KMS-11 (cell line): ENCODE measurements around the gene NAALADL1.

Experiments
- H2AFZ ChIP-seq: fragments of 200-600 bp; sonication (generic); 2 replicates; pipeline ENCODE4 v1.6.1; 2016; ENCODE audit warnings: antibody characterized with exemption, mixed run types, low read depth
- H3K27ac ChIP-seq: fragments of 200-600 bp; sonication (generic); 2 replicates; pipeline ENCODE4 v1.6.1; 2016; ENCODE audit warnings: mild to moderate bottlenecking, mixed run types
- H3K27me3 ChIP-seq: fragments of 200-600 bp; sonication (generic); 2 replicates; pipeline ENCODE4 v1.6.1; 2017; ENCODE audit warnings: mild to moderate bottlenecking, low read depth, mixed run types, moderate library complexity; ENCODE audit not compliant: insufficient read depth
- H3K36me3 ChIP-seq: fragments of 200-600 bp; sonication (generic); 2 replicates; pipeline ENCODE4 v1.6.1; 2017; ENCODE audit warnings: mild to moderate bottlenecking, mixed run types; ENCODE audit not compliant: insufficient read depth
- H3K4me1 ChIP-seq: fragments of 200-600 bp; sonication (generic); 2 replicates; pipeline ENCODE4 v1.6.1; 2016; ENCODE audit warnings: mild to moderate bottlenecking, low read depth, mixed run types; ENCODE audit not compliant: poor library complexity, severe bottlenecking
- H3K4me2 ChIP-seq: fragments of 200-600 bp; sonication (generic); 2 replicates; pipeline ENCODE4 v1.7.0; 2016; ENCODE audit warnings: mild to moderate bottlenecking, mixed run types
- H3K4me3 ChIP-seq: fragments of 200-600 bp; sonication (generic); IDR thresholded peaks from 2 replicates; pipeline ENCODE4 v1.6.1; 2017; ENCODE audit warnings: low read depth, low read length, mixed read lengths; ENCODE audit not compliant: insufficient read depth
- H3K79me2 ChIP-seq: fragments of 200-600 bp; sonication (generic); 2 replicates; pipeline ENCODE4 v1.6.1; 2016; ENCODE audit warnings: low read depth, mixed run types; ENCODE audit not compliant: insufficient read depth
- H3K9ac ChIP-seq: fragments of 200-600 bp; sonication (generic); 2 replicates; pipeline ENCODE4 v1.6.1; 2016; ENCODE audit warnings: mild to moderate bottlenecking, mixed run types
- H4K20me1 ChIP-seq: fragments of 200-600 bp; sonication (generic); 2 replicates; pipeline ENCODE4 v1.6.1; 2016; ENCODE audit warnings: mild to moderate bottlenecking, mixed run types; ENCODE audit not compliant: insufficient read depth
- TF ChIP-seq, protein P1 (sequence below): fragments of 200-600 bp; sonication (generic); conservative IDR thresholded peaks from 2 replicates; pipeline ENCODE4 v1.6.1; 2017; ENCODE audit warnings: low read depth, mild to moderate bottlenecking, antibody characterized with exemption, low read length, moderate library complexity, mixed read lengths

Gene NAALADL1

DNA sequence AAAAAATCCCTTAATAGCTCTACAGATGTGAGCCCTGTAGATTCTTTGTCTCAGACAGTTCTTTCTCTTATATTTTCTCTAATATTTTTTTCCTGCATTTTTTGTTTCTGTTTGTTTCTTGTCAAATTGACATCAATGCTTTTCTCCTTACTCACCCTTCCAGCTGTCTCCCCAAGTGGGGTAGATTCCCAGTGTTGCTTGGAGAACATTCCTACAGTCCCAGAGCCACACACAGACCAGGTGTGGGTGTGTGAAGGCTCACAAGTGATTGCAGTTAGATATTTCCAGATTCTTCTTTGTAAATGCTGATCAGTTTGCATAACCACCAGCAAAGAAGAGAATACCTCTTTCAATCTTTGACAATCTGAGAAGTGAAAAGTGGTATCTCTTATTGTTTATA is 45.1 kb upstream of the NAALADL1 start:
- Histone ChIP-seq H3K36me3 (no peaks in the 10 kb centered on the region), H4K20me1 (no peaks in the 10 kb centered on the region), H2AFZ (no peak overlapping the region), H3K4me2 (no peak overlapping the region), H3K27me3 (no peaks in the 10 kb centered on the region), H3K9ac (no peak overlapping the region), H3K27ac (no peak overlapping the region), H3K79me2 (peaks cover 16% of the 10 kb centered on the region; the same call in 1 of the 2 replicates), H3K4me3 (no peak overlapping the region), H3K4me1 (peaks cover 18% of the 10 kb centered on the region)
- TF ChIP-seq, protein P1, sequence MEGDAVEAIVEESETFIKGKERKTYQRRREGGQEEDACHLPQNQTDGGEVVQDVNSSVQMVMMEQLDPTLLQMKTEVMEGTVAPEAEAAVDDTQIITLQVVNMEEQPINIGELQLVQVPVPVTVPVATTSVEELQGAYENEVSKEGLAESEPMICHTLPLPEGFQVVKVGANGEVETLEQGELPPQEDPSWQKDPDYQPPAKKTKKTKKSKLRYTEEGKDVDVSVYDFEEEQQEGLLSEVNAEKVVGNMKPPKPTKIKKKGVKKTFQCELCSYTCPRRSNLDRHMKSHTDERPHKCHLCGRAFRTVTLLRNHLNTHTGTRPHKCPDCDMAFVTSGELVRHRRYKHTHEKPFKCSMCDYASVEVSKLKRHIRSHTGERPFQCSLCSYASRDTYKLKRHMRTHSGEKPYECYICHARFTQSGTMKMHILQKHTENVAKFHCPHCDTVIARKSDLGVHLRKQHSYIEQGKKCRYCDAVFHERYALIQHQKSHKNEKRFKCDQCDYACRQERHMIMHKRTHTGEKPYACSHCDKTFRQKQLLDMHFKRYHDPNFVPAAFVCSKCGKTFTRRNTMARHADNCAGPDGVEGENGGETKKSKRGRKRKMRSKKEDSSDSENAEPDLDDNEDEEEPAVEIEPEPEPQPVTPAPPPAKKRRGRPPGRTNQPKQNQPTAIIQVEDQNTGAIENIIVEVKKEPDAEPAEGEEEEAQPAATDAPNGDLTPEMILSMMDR = no peak

DNA sequence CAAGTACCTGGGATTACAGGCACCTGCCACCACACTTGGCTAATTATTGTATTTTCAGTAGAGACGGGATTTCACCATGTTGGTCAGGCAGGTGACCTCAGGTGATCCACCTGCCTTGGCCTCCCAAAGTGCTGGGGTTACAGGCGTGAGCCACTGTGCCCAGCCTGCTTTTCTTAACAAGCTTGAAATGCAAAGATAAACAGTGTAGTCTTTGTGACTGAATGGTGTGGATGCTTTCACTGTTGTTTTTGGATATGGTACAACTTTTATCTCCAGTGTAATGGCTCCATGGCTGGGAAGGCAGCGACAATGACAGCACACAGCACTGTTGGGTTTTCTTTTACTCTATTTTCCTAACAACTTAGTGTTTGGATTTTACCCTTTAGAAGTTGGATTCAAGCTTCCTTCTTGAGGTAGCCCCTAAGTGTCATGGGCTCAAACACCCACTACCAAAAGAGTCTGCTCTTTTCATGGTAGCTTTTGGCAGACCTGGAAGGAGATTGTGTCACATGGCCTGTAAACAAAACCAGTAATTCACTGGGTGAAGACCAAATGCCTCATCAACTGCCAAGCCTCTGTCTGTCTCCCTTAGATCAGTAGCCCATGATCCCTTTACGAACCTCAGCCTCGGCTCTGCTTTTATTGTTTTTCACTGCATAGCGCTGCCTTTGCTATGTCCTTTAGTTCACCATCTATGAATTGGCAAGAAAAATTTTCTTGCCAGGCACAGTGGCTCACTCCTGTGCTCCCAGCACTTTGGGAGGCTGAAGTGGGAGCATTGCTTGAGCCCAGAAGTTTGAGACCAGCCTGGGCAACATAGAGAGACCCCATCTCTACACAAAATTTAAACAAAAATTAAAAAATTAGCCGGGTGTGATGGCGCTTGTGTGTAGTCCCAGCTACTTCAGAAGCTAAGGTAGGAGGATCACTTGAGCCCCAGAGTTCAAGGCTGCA is 44.1 kb upstream of the NAALADL1 start:
- Histone ChIP-seq H3K79me2 (peaks cover 24% of the 10 kb centered on the region; the same call in 1 of the 2 replicates), H4K20me1 (no peaks in the 10 kb centered on the region), H3K4me3 (no peak overlapping the region), H3K27me3 (no peaks in the 10 kb centered on the region), H3K36me3 (no peaks in the 10 kb centered on the region), H3K27ac (no peak overlapping the region), H3K9ac (no peak overlapping the region), H2AFZ (no peak overlapping the region), H3K4me2 (no peak overlapping the region), H3K4me1 (peaks cover 27% of the 10 kb centered on the region)
- TF ChIP-seq, protein P1 = no peak

DNA sequence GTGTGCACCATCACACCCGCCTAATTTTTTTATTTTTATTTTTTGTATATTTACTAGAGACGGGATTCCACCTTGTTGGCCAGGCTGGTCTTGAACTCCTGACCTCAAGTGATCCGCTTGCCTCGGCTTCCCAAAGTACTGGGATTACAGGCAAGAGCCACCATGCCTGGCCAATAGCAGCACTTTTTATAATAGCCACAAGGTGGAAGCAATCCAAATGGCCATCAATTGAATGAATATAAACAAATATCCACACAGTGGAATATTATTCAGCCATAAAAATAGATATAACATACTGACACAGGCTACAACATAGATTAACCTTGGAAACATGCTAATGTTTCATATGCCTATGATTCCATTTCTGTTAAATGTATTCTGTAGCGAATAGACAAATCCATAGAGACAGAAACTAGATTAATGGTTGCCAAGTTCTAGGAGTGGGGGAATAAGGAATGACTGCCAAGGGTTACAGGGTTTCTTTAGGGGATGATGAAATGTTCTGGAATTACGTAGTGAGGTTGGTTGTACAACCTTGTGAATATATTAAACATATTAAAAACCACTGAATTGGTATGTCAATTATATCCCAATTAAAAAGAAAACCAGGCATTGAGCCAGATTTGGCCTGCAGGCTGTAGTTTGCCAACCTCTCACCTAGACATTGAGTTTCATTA is 42.5 kb upstream of the NAALADL1 start:
- Histone ChIP-seq H4K20me1 (no peaks in the 10 kb centered on the region), H3K27me3 (no peaks in the 10 kb centered on the region), H3K9ac (no peak overlapping the region), H3K4me3 (no peak overlapping the region), H3K4me1 (peaks cover 35% of the 10 kb centered on the region), H3K27ac (no peak overlapping the region), H3K36me3 (no peaks in the 10 kb centered on the region), H3K4me2 (no peak overlapping the region), H2AFZ (no peak overlapping the region), H3K79me2 (peaks cover 31% of the 10 kb centered on the region; the same call in 1 of the 2 replicates)
- TF ChIP-seq, protein P1 = peak; percentile 35; the same call in 1 of the 2 replicates

DNA sequence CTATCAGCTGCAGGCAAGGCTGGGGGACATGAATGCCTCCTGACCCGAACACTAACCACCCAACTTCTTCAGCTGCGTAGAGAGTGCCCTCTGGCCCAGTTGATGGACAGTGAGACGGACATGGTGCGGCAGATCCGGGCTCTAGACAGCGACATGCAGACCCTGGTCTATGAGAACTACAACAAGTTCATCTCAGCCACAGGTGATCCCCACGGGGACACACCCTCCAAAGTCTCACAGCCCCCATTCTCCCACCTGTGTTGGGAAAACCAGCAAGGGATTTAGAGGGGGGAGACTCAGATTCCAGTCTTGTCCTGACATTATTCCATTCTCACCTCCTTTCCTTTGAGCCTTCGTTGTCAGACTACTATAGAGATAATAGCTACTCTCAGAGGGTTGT is 38.6 kb upstream of the NAALADL1 start:
- H3K9ac ChIP-seq = no peak overlapping the region; the same call in 1 of the 2 replicates
- peak overlapping the region; percentile 23; the same call in 1 of the 2 replicates for H3K27ac ChIP-seq
- no peaks in the 10 kb centered on the region for H4K20me1 ChIP-seq
- H3K4me2 ChIP-seq = peak overlapping the region; percentile 49
- TF ChIP-seq, protein P1 = no peak
- H2AFZ ChIP-seq = no peak overlapping the region
- peaks cover 56% of the 10 kb centered on the region for H3K4me1 ChIP-seq
- no peaks in the 10 kb centered on the region for H3K27me3 ChIP-seq
- H3K4me3 ChIP-seq = no peak overlapping the region
- H3K79me2 ChIP-seq = peaks cover 31% of the 10 kb centered on the region; the same call in 1 of the 2 replicates
- no peaks in the 10 kb centered on the region for H3K36me3 ChIP-seq
